Neural progenitor cell (in vitro differentiated cells): Measurements from ENCODE around the gene COA4. TPM values are rescaled to one million over a fixed set of nuclear protein-coding genes. Genes with fewer than 3 reads are reported as not detected.

Source experiments
- DNase-seq: peaks from one replicate; pipeline ENCODE4 v3.0.0-alpha.2; 2016; ENCODE audit warnings: low spot score
- H2AFZ ChIP-seq: fragments of 200-600 bp; sonication (generic); replicated peaks from 2 replicates; pipeline ENCODE4 v1.6.1; 2016; ENCODE audit warnings: antibody characterized with exemption
- H3F3A ChIP-seq: fragments of 200-600 bp; sonication (generic); 2 replicates; pipeline ENCODE4 v1.6.1; 2016; ENCODE audit warnings: antibody characterized with exemption, low read depth
- H3K27ac ChIP-seq: fragments of 200-600 bp; sonication (generic); 2 replicates; pipeline ENCODE4 v1.5.1; 2016; ENCODE audit warnings: mild to moderate bottlenecking
- H3K27me3 ChIP-seq: fragments of 200-600 bp; sonication (generic); 2 replicates; pipeline ENCODE4 v1.6.1; 2016; ENCODE audit warnings: mild to moderate bottlenecking, moderate library complexity
- H3K36me3 ChIP-seq: fragments of 200-600 bp; sonication (generic); 2 replicates; pipeline ENCODE4 v1.5.1; 2016
- H3K4me1 ChIP-seq: fragments of 200-600 bp; sonication (generic); 2 replicates; pipeline ENCODE4 v1.6.1; 2016; ENCODE audit warnings: mixed run types
- H3K4me2 ChIP-seq: fragments of 200-600 bp; sonication (generic); 2 replicates; pipeline ENCODE4 v1.6.1; 2016
- H3K4me3 ChIP-seq: fragments of 200-600 bp; sonication (generic); 2 replicates; pipeline ENCODE4 v1.5.1; 2016
- H3K79me2 ChIP-seq: fragments of 200-600 bp; sonication (generic); 2 replicates; pipeline ENCODE4 v1.6.1; 2016; ENCODE audit warnings: low read depth
- H3K9ac ChIP-seq: fragments of 200-600 bp; sonication (generic); 2 replicates; pipeline ENCODE4 v1.6.1; 2016
- H3K9me3 ChIP-seq: fragments of 200-600 bp; sonication (generic); 2 replicates; pipeline ENCODE4 v1.5.1; 2016; ENCODE audit warnings: low read depth
- H4K20me1 ChIP-seq: fragments of 200-600 bp; sonication (generic); 2 replicates; pipeline ENCODE4 v1.6.1; 2016; ENCODE audit warnings: low read depth
- H3K27ac Mint-ChIP-seq: 3 replicates; pipeline ENCODE4 v1.8.0; 2021; ENCODE audit warnings: mixed read lengths
- H3K27me3 Mint-ChIP-seq: 2 replicates; pipeline ENCODE4 v1.8.0; 2022; ENCODE audit warnings: low read depth, mild to moderate bottlenecking, inconsistent platforms, moderate library complexity, mixed read lengths; ENCODE audit not compliant: insufficient read depth
- H3K36me3 Mint-ChIP-seq: 3 replicates; pipeline ENCODE4 v1.8.0; 2021; ENCODE audit warnings: mixed read lengths
- H3K4me1 Mint-ChIP-seq: 3 replicates; pipeline ENCODE4 v1.8.0; 2021; ENCODE audit warnings: mixed read lengths
- H3K4me3 Mint-ChIP-seq: 3 replicates; pipeline ENCODE4 v1.8.0; 2021; ENCODE audit warnings: mild to moderate bottlenecking, moderate library complexity, mixed read lengths
- H3K9me3 Mint-ChIP-seq: 3 replicates; pipeline ENCODE4 v1.8.0; 2020; ENCODE audit warnings: mixed read lengths
- EZH2 ChIP-seq: fragments of 200-600 bp; sonication (generic); IDR thresholded peaks from 2 replicates; pipeline ENCODE4 v1.6.1; 2017; ENCODE audit warnings: antibody characterized with exemption, mild to moderate bottlenecking, moderate library complexity
- EZH2phosphoT487 ChIP-seq: fragments of 200-600 bp; sonication (generic); IDR thresholded peaks from 2 replicates; pipeline ENCODE4 v1.6.1; 2017; ENCODE audit warnings: antibody characterized with exemption
- total RNA-seq: library from RNA; depleted of rRNA; stranded (reverse); fragments of >200 nt; gene quantifications from 2 replicates; pipeline ENCODE4 v1.2.3, GENCODE V29; 2015; ENCODE audit warnings: low replicate concordance
- TF ChIP-seq, protein P1 (sequence below): fragments of 200-600 bp; sonication (generic); IDR thresholded peaks from 2 replicates; pipeline ENCODE4 v1.5.1; 2017; ENCODE audit warnings: antibody characterized with exemption, mild to moderate bottlenecking

Gene COA4
- total RNA-seq, 1 donor from 2014 or later = 55.8 TPM

DNA sequence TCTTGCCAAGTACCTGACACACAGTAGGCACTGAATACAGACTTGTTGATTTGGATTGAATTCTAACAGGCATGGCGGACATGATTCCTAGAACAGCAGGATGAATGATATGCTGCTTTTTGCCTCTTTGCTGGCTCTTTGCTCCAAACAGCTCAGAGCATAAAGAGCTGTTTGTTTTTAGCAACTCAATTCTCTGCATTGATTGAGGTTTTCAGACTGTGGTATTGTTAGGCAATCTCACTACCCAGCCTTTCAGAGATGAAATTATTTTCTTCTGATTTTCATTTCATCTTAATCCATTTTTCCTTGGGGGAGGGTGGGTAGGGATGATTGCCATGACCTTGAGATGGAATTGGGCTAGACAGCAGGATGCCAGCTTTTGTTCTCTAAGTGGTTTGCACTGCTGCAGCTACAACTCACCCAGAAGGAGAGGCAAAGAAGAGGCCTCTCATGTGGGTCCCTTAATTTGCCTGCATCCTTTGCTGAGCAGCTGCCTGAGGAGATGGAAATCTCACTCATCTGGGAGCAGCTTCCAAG lies 20.5 kb downstream of the COA4 start:
- Histone ChIP-seq H3F3A (peaks cover 10% of the 10 kb centered on the region), H3K27me3 (no peaks in the 10 kb centered on the region), H4K20me1 (no peaks in the 10 kb centered on the region), H3K4me2 (no peak overlapping the region), H3K4me1 (peaks cover 8% of the 10 kb centered on the region), H3K4me3 (no peak overlapping the region), H3K36me3 (no peaks in the 10 kb centered on the region), H3K9me3 (no peaks in the 10 kb centered on the region), H3K9ac (no peak overlapping the region), H3K27ac (no peak overlapping the region), H2AFZ (no peak overlapping the region), H3K79me2 (no peaks in the 10 kb centered on the region)
- Mint-ChIP-seq H3K36me3 (peaks cover 13% of the 10 kb centered on the region), H3K4me3 (no peak overlapping the region), H3K27ac (peak overlapping the region; percentile 77), H3K27me3 (peaks cover 2% of the 10 kb centered on the region), H3K4me1 (peaks cover 11% of the 10 kb centered on the region), H3K9me3 (no peaks in the 10 kb centered on the region)
- no peak for DNase-seq
- TF ChIP-seq EZH2phosphoT487 (no peak), EZH2 (no peak)
- TF ChIP-seq, protein P1, sequence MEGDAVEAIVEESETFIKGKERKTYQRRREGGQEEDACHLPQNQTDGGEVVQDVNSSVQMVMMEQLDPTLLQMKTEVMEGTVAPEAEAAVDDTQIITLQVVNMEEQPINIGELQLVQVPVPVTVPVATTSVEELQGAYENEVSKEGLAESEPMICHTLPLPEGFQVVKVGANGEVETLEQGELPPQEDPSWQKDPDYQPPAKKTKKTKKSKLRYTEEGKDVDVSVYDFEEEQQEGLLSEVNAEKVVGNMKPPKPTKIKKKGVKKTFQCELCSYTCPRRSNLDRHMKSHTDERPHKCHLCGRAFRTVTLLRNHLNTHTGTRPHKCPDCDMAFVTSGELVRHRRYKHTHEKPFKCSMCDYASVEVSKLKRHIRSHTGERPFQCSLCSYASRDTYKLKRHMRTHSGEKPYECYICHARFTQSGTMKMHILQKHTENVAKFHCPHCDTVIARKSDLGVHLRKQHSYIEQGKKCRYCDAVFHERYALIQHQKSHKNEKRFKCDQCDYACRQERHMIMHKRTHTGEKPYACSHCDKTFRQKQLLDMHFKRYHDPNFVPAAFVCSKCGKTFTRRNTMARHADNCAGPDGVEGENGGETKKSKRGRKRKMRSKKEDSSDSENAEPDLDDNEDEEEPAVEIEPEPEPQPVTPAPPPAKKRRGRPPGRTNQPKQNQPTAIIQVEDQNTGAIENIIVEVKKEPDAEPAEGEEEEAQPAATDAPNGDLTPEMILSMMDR = no peak

DNA sequence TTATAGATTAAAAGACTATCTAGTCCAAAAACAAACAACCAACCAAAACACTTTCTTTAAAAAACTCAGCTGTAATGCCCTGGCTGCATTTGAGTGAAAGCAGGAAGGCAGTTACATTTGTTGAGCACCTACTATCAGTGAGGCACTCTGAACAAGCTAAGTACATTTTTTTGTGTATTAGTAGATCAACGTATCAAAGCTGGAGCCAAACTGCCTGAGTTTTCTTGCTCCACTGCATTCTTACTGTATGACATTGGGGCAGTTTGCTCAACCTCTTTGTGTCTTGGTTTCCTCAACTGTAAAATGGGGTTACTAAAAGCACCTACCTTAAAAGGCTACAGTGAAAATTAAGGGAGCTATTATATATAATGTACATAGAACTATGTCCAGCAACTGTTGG lies 22.0 kb downstream of the COA4 start:
- Histone ChIP-seq H3K27ac (no peak overlapping the region), H3K4me1 (peaks cover 8% of the 10 kb centered on the region), H3K36me3 (no peaks in the 10 kb centered on the region), H3K4me3 (no peak overlapping the region), H3K9ac (no peak overlapping the region), H3K27me3 (no peaks in the 10 kb centered on the region), H4K20me1 (no peaks in the 10 kb centered on the region), H3K79me2 (no peaks in the 10 kb centered on the region), H3K4me2 (no peak overlapping the region), H2AFZ (no peak overlapping the region), H3K9me3 (no peaks in the 10 kb centered on the region), H3F3A (peaks cover 10% of the 10 kb centered on the region)
- TF ChIP-seq EZH2phosphoT487 = no peak
- TF ChIP-seq, protein P1 = no peak
- TF ChIP-seq EZH2 = no peak
- H3K9me3 Mint-ChIP-seq = no peaks in the 10 kb centered on the region
- peaks cover 11% of the 10 kb centered on the region for H3K4me1 Mint-ChIP-seq
- peaks cover 6% of the 10 kb centered on the region for H3K36me3 Mint-ChIP-seq
- H3K27ac Mint-ChIP-seq = no peak overlapping the region
- H3K4me3 Mint-ChIP-seq = no peak overlapping the region
- H3K27me3 Mint-ChIP-seq = peaks cover 3% of the 10 kb centered on the region
- no peak for DNase-seq

DNA sequence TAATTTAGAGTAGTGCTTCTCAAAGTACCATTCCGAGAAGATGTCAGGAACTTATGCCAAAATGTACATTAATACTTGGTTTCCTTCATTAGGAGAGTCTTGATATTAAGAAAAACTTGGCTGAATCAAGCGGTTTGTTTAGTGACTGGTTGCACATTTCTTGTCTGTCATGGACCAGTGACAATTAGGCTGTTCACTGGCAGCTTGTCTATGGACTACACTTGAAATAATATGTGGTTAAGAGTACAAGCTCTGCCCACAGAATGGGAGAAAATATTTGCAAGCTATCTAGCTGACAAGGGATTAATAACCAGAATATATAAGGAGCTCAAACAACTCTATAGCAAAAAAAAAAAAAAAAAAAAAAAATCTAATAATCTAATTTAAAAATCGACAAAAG lies 24.6 kb downstream of the COA4 start:
- Histone ChIP-seq H3K4me3 (no peak overlapping the region), H3K27ac (no peak overlapping the region), H3K27me3 (no peaks in the 10 kb centered on the region), H3K4me2 (no peak overlapping the region), H3F3A (peaks cover 10% of the 10 kb centered on the region), H2AFZ (no peak overlapping the region), H3K79me2 (no peaks in the 10 kb centered on the region), H3K9ac (no peak overlapping the region), H3K36me3 (no peaks in the 10 kb centered on the region), H3K9me3 (no peaks in the 10 kb centered on the region), H4K20me1 (no peaks in the 10 kb centered on the region), H3K4me1 (peaks cover 8% of the 10 kb centered on the region)
- peaks cover 5% of the 10 kb centered on the region for H3K36me3 Mint-ChIP-seq
- no peak overlapping the region for H3K4me3 Mint-ChIP-seq
- no peak for DNase-seq
- H3K27ac Mint-ChIP-seq = no peak overlapping the region
- H3K27me3 Mint-ChIP-seq = peaks cover 3% of the 10 kb centered on the region
- no peaks in the 10 kb centered on the region for H3K9me3 Mint-ChIP-seq
- no peak for TF ChIP-seq EZH2
- peaks cover 11% of the 10 kb centered on the region for H3K4me1 Mint-ChIP-seq

DNA sequence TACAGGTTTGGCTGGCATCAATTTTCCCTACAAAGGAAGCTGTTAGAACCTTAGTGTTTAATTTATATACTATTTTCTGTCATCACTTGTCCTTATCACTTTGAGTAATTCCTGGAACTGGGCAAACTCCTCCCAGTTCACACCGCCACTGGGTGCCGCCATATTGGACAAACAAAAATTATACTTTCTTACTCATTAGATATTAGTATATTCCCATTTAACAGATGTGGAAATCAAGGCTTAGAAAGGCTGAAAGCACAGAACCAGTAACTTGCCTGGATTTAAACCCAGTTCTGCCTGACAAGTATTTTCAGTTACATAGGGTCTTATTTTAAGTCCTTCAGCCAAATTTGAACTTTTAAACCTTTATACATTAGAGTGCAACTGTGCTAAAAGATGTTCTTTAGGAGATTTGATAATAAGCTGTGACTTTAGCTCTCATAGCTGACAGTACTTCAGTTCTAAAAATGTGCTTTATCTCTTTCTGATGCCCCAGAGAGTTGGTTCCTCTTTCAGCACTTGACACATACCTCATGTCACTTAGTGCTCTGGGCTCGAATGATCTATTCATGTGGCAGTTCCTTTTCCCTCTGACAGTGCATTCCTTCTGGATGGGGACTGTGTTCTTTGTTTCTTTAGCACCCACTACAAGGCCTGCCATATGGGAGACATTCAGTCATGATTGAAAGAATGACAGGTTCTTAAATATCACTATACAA lies 25.4 kb downstream of the COA4 start:
- Histone ChIP-seq H3K27ac (no peak overlapping the region), H2AFZ (no peak overlapping the region), H3K4me3 (no peak overlapping the region), H3K4me2 (no peak overlapping the region), H3K27me3 (no peaks in the 10 kb centered on the region), H3K4me1 (peaks cover 3% of the 10 kb centered on the region), H4K20me1 (no peaks in the 10 kb centered on the region), H3F3A (peaks cover 5% of the 10 kb centered on the region), H3K79me2 (no peaks in the 10 kb centered on the region), H3K9me3 (no peaks in the 10 kb centered on the region), H3K36me3 (no peaks in the 10 kb centered on the region), H3K9ac (no peak overlapping the region)
- H3K4me3 Mint-ChIP-seq = no peak overlapping the region
- no peak for TF ChIP-seq EZH2phosphoT487
- TF ChIP-seq, protein P1 = no peak
- TF ChIP-seq EZH2 = no peak
- H3K4me1 Mint-ChIP-seq = peaks cover 3% of the 10 kb centered on the region
- peaks cover 5% of the 10 kb centered on the region for H3K36me3 Mint-ChIP-seq
- no peak overlapping the region for H3K27ac Mint-ChIP-seq
- peaks cover 3% of the 10 kb centered on the region for H3K27me3 Mint-ChIP-seq
- no peaks in the 10 kb centered on the region for H3K9me3 Mint-ChIP-seq
- DNase-seq = no peak
